Raji (cell line): Measurements from ENCODE around the gene PACS1.

Experiments
- POLR2A ChIP-seq: IDR thresholded peaks from 2 replicates; pipeline ENCODE4 v1.6.1; 2011; ENCODE audit warnings: low read depth, low read length, control low read depth; ENCODE audit not compliant: insufficient read depth

PACS1 gene

GRCh38 chr11:66225066-66225465, 155.0 kb downstream of the PACS1 start:
- TF ChIP-seq POLR2A = no peak

GRCh38 chr11:66226101-66226500, 156.0 kb downstream of the PACS1 start:
- TF ChIP-seq POLR2A = no peak

GRCh38 chr11:66227700-66228099, 157.6 kb downstream of the PACS1 start:
- TF ChIP-seq POLR2A = no peak

GRCh38 chr11:66228521-66228920, 158.4 kb downstream of the PACS1 start:
- no peak for TF ChIP-seq POLR2A

GRCh38 chr11:66230156-66230555, 160.1 kb downstream of the PACS1 start:
- no peak for TF ChIP-seq POLR2A

- TF ChIP-seq POLR2A = no peak
Measured at GRCh38 chr11:66230978-66231377, 160.9 kb downstream of the PACS1 start.

GRCh38 chr11:66231561-66231960, 161.5 kb downstream of the PACS1 start:
- no peak for TF ChIP-seq POLR2A

GRCh38 chr11:66232769-66233168, 162.7 kb downstream of the PACS1 start:
- TF ChIP-seq POLR2A = no peak

- TF ChIP-seq POLR2A = no peak
Measured at GRCh38 chr11:66233301-66233700, 163.2 kb downstream of the PACS1 start.

- TF ChIP-seq POLR2A = no peak
Measured at GRCh38 chr11:66235141-66235540, 165.1 kb downstream of the PACS1 start.

GRCh38 chr11:66237867-66238266, 167.8 kb downstream of the PACS1 start:
- TF ChIP-seq POLR2A = no peak

GRCh38 chr11:66238786-66239413, 168.8 kb downstream of the PACS1 start:
- TF ChIP-seq POLR2A = no peak

GRCh38 chr11:66239511-66239910, 169.4 kb downstream of the PACS1 start:
- no peak for TF ChIP-seq POLR2A

- TF ChIP-seq POLR2A = no peak
Measured at GRCh38 chr11:66239998-66240780, 170.1 kb downstream of the PACS1 start.

GRCh38 chr11:66240781-66241136, 170.7 kb downstream of the PACS1 start:
- no peak for TF ChIP-seq POLR2A

- TF ChIP-seq POLR2A = no peak
Measured at GRCh38 chr11:66242095-66242765, 172.2 kb downstream of the PACS1 start.
